Activated T-cell treated with anti-CD3 and anti-CD28 coated beads for 24 hours (primary cell): ENCODE measurements around the gene DCAF7.

ENCODE experiments used
- DNase-seq: peaks from one replicate; pipeline ENCODE4 v3.0.0-alpha.2; 2020; ENCODE audit warnings: low read depth

The DCAF7 gene

GRCh38 chr17:63544467-63545301 lies 5.6 kb upstream of the DCAF7 start:
- no peak for DNase-seq

- no peak for DNase-seq
These were observed 3.8 kb upstream of the DCAF7 start for GRCh38 chr17:63546308-63547082.

GRCh38 chr17:63547083-63547523 lies 3.2 kb upstream of the DCAF7 start:
- DNase-seq = no peak

- no peak for DNase-seq
These were observed 860 bp upstream of the DCAF7 start for GRCh38 chr17:63549289-63549945.

- DNase-seq = no peak
These were observed 751 bp downstream of the DCAF7 start for GRCh38 chr17:63550817-63551639.

GRCh38 chr17:63552211-63552610 lies 1.9 kb downstream of the DCAF7 start:
- DNase-seq = no peak

- DNase-seq = no peak
These were observed 5.4 kb downstream of the DCAF7 start for GRCh38 chr17:63555500-63556156.

- no peak for DNase-seq
These were observed 7.1 kb downstream of the DCAF7 start for GRCh38 chr17:63557416-63557815.

GRCh38 chr17:63558441-63558840 lies 8.2 kb downstream of the DCAF7 start:
- no peak for DNase-seq

- DNase-seq = no peak
These were observed 11.5 kb downstream of the DCAF7 start for GRCh38 chr17:63561819-63562218.

- DNase-seq = no peak
These were observed 13.1 kb downstream of the DCAF7 start for GRCh38 chr17:63563339-63563738.

GRCh38 chr17:63564562-63564961 lies 14.3 kb downstream of the DCAF7 start:
- no peak for DNase-seq

GRCh38 chr17:63567229-63567628 lies 17.0 kb downstream of the DCAF7 start:
- no peak for DNase-seq

GRCh38 chr17:63568563-63568962 lies 18.3 kb downstream of the DCAF7 start:
- DNase-seq = no peak

- DNase-seq = no peak
These were observed 21.5 kb downstream of the DCAF7 start for GRCh38 chr17:63571632-63572310.

GRCh38 chr17:63573634-63574033 lies 23.4 kb downstream of the DCAF7 start:
- DNase-seq = no peak

- DNase-seq = no peak
These were observed 27.9 kb downstream of the DCAF7 start for GRCh38 chr17:63578027-63578768.

- DNase-seq = no peak
These were observed 28.5 kb downstream of the DCAF7 start for GRCh38 chr17:63578769-63579111.

GRCh38 chr17:63579633-63580032 lies 29.4 kb downstream of the DCAF7 start:
- no peak for DNase-seq

- no peak for DNase-seq
These were observed 37.5 kb downstream of the DCAF7 start for GRCh38 chr17:63587770-63588169.
